Measurements from ENCODE around the gene AMOTL1. TPM values are rescaled to one million over a fixed set of nuclear protein-coding genes. Genes with fewer than 3 reads are reported as not detected.

AMOTL1 gene
- total RNA-seq (10 to 100 TPM; 43.6 to 68.5 TPM), polyA plus RNA-seq (10 to 100 TPM in 1 of 2 donors, 1 to 10 TPM in 1; 7.4 to 11.0 TPM)
- long read RNA-seq, donor 1, full-length matches to known transcripts, result 1 of 26 reads
- long read RNA-seq, donor 1, partial matches to known transcripts, result 25 of 26 reads
- long read RNA-seq, donor 1, other reads (novel, unspliced or antisense), result 0 of 26 reads
- long read RNA-seq, donor 2, result 0 reads
- long read RNA-seq, donor 3, full-length matches to known transcripts, result 1 of 16 reads
- long read RNA-seq, donor 3, partial matches to known transcripts, result 15 of 16 reads
- long read RNA-seq, donor 3, other reads (novel, unspliced or antisense), result 0 of 16 reads
- long read RNA-seq, donor 4, partial matches to known transcripts, result 6 of 6 reads
- long read RNA-seq, donor 4, other reads (novel, unspliced or antisense), result 0 of 6 reads
- long read RNA-seq, donor 5, partial matches to known transcripts, result 50 of 52 reads
- long read RNA-seq, donor 5, other reads (novel, unspliced or antisense), result 0 of 52 reads

- H3K9me3 ChIP-seq (ENCODE audit: control insufficient read depth in 4 of 4, insufficient read depth in 3 of 4, low read length in 3 of 4), result no peaks in the 10 kb centered on the region
- no peak for TF ChIP-seq CTCF (IDR thresholded peaks at IDR 0.05; ENCODE audit: control extremely low read depth, extremely low read depth)
- peaks cover 3 to 26% (median 6%) of the 10 kb centered on the region in 5 donors for H3K4me1 ChIP-seq (ENCODE audit: control insufficient read depth in 5 of 5, insufficient read depth in 5 of 5, low read length in 5 of 5)
- peak; percentile 92 for ATAC-seq (ENCODE audit: insufficient read depth, low FRiP score)
- no peaks in the 10 kb centered on the region for H3K36me3 ChIP-seq (ENCODE audit: control insufficient read depth in 4 of 4, insufficient read depth in 4 of 4, low read length in 4 of 4)
- peak within 1 kb of the TSS; percentile 94 for H3K4me3 ChIP-seq
- H3K27ac ChIP-seq (ENCODE audit: low read depth in 1 of 2, low read length in 1 of 2), result peak within 1 kb of the TSS; percentile 82 to 93
- 3% methylated on average over 55 to 57 of the region's 57 CpGs for WGBS, 2 donors
- peak; percentile 95 to 96 (median 95) for DNase-seq
- H3K27me3 ChIP-seq (ENCODE audit: control insufficient read depth in 3 of 3, insufficient read depth in 3 of 3, low read length in 2 of 3), result no peaks in the 10 kb centered on the region
- peak within 1 kb of the TSS; percentile 80 to 96 for H3K9ac ChIP-seq (ENCODE audit: insufficient read depth in 1 of 2, low read length in 2 of 2)
Measured at GRCh38 chr11:94767701-94768601, at the start of gene AMOTL1. Gene AMOTL1, plus strand, starts transcription at chr11:94768356. Its CDS starts 156 bp downstream, at chr11:94768512.

- H3K9me3 ChIP-seq (ENCODE audit: control insufficient read depth in 4 of 4, insufficient read depth in 3 of 4, low read length in 3 of 4), result no peaks in the 10 kb centered on the region
- no peak for DNase-seq
- H3K4me3 ChIP-seq, result no peak overlapping the region
- H3K4me1 ChIP-seq (ENCODE audit: control insufficient read depth in 5 of 5, insufficient read depth in 5 of 5, low read length in 5 of 5), result no peaks in the 10 kb centered on the region
- H3K27ac ChIP-seq (ENCODE audit: low read depth in 1 of 2, low read length in 1 of 2), result no peak overlapping the region
- TF ChIP-seq CTCF (IDR thresholded peaks at IDR 0.05; ENCODE audit: control extremely low read depth, extremely low read depth), result no peak
- no peak for ATAC-seq (ENCODE audit: insufficient read depth, low FRiP score)
- WGBS, 2 donors, result 89 to 93% methylated on average over 3 of the region's 3 CpGs
- H3K9ac ChIP-seq (ENCODE audit: insufficient read depth in 1 of 2, low read length in 2 of 2), result no peak overlapping the region
- H3K36me3 ChIP-seq (ENCODE audit: control insufficient read depth in 4 of 4, insufficient read depth in 4 of 4, low read length in 4 of 4), result no peaks in the 10 kb centered on the region
- H3K27me3 ChIP-seq (ENCODE audit: control insufficient read depth in 3 of 3, insufficient read depth in 3 of 3, low read length in 2 of 3), result peaks cover 0 to 2% (median 0%) of the 10 kb centered on the region in 3 donors
Measured at GRCh38 chr11:94719876-94720275, 48.3 kb upstream of the AMOTL1 start.

DNA sequence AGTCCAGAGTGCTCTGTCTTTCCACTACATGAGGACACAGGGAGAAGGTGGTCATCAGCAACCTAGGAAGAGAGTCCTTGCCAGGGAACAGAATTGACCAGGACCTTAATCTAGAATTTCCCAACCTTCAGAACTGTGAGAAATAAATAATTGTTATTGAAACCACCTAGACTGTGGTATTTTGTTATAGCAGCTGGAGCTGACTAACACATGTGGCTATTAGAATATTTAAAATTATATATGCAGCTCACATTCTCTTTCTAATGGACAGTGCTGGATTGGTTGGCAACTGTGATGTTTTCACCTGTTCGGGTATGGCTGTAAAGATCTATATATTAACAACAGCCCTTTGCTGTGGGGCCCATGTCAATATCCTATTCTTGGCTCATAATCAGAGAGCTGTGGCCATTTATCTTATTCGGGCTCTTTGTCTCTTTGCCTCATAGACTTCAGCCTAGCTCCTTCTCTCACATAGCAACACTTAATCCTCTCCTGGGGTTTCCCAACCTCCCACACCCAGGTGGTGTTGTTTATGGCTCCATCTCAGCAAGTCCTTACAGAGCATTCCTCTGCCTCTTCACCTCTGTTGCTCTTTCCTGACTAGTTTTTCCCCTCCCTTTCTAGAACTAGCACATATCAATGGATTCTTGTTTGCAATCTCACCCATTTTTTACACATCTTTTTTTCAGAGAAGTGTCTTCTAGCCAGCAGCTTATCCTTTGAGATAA, 46.4 kb upstream of the AMOTL1 start:
- Histone ChIP-seq H3K9me3 (ENCODE audit: control insufficient read depth in 4 of 4, insufficient read depth in 3 of 4, low read length in 3 of 4) (no peaks in the 10 kb centered on the region), H3K9ac (ENCODE audit: insufficient read depth in 1 of 2, low read length in 2 of 2) (no peak overlapping the region), H3K27ac (ENCODE audit: low read depth in 1 of 2, low read length in 1 of 2) (no peak overlapping the region), H3K4me3 (no peak overlapping the region), H3K36me3 (ENCODE audit: control insufficient read depth in 4 of 4, insufficient read depth in 4 of 4, low read length in 4 of 4) (no peaks in the 10 kb centered on the region), H3K4me1 (ENCODE audit: control insufficient read depth in 5 of 5, insufficient read depth in 5 of 5, low read length in 5 of 5) (no peaks in the 10 kb centered on the region), H3K27me3 (ENCODE audit: control insufficient read depth in 3 of 3, insufficient read depth in 3 of 3, low read length in 2 of 3) (peaks cover 0 to 2% (median 0%) of the 10 kb centered on the region in 3 donors)
- no peak for ATAC-seq (ENCODE audit: insufficient read depth, low FRiP score)
- no peak for TF ChIP-seq CTCF (IDR thresholded peaks at IDR 0.05; ENCODE audit: control extremely low read depth, extremely low read depth)
- WGBS, 2 donors, result 81 to 87% methylated on average over 2 of the region's 2 CpGs
- no peak for DNase-seq
